ENCODE data around the gene NCKIPSD.

NCKIPSD gene

DNA sequence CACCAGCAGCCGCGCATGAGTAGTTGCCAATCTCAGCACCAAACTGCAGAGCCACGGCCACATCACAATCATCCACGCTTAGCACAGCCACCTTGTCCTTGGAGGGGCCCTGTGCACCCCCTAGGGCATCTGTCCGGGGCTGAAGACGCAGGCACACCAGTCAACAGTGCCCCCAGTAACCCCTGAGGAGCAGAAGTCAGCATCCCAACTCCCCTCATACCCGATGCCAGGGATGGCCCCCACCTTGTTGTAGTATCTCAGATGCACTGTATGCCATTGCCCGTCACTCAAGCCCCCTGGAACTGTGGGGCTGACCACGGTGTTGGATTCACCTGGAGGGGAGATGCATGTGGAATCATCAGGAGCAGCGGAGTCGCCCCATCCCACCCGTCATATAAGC lies 30.7 kb downstream of the NCKIPSD start:
- DNase-seq (ENCODE audit: low read depth): no peak
- TF ChIP-seq CTCF (conservative IDR thresholded peaks at IDR 0.05; ENCODE audit: low read depth, low read length): no peak
- no peak overlapping the region for H3K4me3 ChIP-seq (ENCODE audit: low read length)

DNA sequence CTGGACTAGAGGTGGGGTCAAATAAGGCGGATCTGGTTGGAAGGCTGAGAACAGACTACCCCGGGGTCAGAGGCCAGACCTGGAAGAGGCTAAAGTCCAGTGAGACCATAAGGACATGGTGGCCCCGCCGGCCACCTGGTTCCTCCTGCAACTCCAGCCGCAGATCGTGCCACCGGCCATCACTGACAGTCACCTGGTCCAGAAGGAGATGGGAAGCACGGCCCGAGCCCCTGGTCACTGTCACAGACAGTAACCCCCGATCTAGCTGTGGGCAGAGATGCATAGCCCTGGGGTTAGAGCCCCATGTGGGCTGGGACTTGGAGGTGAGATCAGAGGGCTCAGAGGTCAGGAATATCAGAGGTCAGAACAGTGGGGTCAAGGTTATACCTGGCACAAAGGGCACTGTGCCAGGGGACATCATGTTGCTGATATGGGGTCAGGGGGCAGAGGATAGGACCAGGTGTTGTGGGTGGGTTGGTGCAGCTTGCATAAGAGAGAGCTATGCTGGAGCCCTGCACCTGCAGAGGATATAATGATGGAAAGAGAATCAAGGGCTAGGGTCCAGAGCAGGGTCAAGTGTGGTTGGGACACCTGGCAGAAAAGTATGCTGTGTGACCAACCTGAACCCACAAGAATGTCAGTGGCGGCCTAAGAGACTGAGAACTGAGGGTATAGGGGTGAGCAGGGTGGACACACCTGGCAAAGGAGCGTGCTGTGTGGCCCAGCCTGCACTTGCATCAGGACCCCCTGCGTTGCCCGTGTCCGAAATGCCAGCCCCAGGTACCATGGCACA lies 32.6 kb downstream of the NCKIPSD start:
- no peak for DNase-seq (ENCODE audit: low read depth)
- H3K4me3 ChIP-seq (ENCODE audit: low read length): no peak overlapping the region
- TF ChIP-seq CTCF (conservative IDR thresholded peaks at IDR 0.05; ENCODE audit: low read depth, low read length): no peak

GRCh38 chr3:48651771-48652170 lies 33.9 kb downstream of the NCKIPSD start:
- no peak for TF ChIP-seq CTCF (conservative IDR thresholded peaks at IDR 0.05; ENCODE audit: low read depth, low read length)
- H3K4me3 ChIP-seq (ENCODE audit: low read length): no peak overlapping the region
- no peak for DNase-seq (ENCODE audit: low read depth)

GRCh38 chr3:48650723-48651122 lies 35.0 kb downstream of the NCKIPSD start:
- no peak overlapping the region for H3K4me3 ChIP-seq (ENCODE audit: low read length)
- DNase-seq (ENCODE audit: low read depth): no peak
- no peak for TF ChIP-seq CTCF (conservative IDR thresholded peaks at IDR 0.05; ENCODE audit: low read depth, low read length)

DNA sequence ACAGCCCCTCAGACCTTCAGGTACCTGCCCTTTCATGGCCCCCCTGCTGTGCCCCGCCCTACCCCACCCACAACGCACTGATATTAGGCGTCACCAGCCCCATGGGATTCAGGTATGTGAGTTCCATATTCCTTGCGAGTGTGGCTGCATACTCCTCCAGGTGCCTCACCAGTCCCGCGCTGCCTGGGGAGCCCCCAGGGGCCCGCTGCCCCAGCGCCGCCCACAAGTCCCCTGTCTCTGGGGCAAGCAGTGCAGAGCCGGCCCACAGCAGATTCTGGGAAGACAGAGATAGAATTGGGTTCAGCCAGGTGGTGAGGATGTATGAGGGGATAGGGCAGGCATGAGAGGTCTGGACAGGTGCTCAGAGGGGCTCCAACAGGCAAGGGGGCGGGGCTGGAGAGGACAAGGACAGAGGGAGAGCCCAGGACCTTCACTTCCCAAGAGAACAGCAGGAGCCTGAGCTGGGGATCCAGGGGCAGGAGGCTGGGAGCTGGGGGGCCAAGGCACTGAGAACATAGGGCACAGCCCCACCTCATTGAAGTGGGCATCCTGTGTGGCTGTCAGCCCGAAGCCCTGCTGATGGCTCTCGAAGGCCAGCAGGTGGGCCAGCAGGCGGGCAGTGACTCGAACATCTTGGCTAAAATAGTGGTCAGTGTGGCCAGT lies 37.4 kb downstream of the NCKIPSD start:
- no peak for TF ChIP-seq CTCF (conservative IDR thresholded peaks at IDR 0.05; ENCODE audit: low read depth, low read length)
- H3K4me3 ChIP-seq (ENCODE audit: low read length): no peak overlapping the region
- no peak for DNase-seq (ENCODE audit: low read depth)

DNA sequence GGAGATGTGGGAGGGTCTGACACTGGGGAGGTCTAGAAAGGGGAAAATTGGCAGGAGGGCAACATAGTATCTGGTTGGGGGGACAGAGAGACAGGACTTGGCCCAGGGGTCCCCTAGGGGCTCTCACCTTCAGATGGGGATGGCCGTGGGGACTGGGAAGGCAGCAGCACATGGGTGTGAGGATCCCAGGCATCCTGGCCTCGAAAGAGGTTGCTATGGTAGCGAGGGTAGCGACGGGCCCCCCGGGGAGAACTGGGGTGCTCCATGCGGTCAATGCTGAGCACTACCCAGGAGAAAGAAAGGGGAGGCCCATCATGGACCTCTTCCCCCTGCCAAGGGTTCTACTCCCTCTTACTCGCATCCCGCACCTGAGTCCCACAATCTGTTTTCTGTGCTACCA lies 38.0 kb downstream of the NCKIPSD start:
- DNase-seq (ENCODE audit: low read depth): no peak
- TF ChIP-seq CTCF (conservative IDR thresholded peaks at IDR 0.05; ENCODE audit: low read depth, low read length): no peak
- no peak overlapping the region for H3K4me3 ChIP-seq (ENCODE audit: low read length)
